OCI-LY3 (cell line): ENCODE data around the gene LOXHD1.

Experiments
- H2AFZ ChIP-seq: fragments of 200-600, 300-600 bp; shearing (Covaris generic); 2 replicates; pipeline ENCODE4 v1.6.0; 2014; ENCODE audit warnings: antibody characterized with exemption, low read depth, low read length
- H3K27ac ChIP-seq: fragments of 200-600, 300-600 bp; sonication (generic); 2 replicates; pipeline ENCODE4 v1.5.1; 2014; ENCODE audit warnings: mild to moderate bottlenecking, low read length, moderate library complexity, mixed read lengths
- H3K27me3 ChIP-seq: fragments of 200-600, 300-600 bp; sonication (generic); 2 replicates; pipeline ENCODE4 v1.6.1; 2014; ENCODE audit warnings: low read depth, low read length, mixed read lengths
- H3K36me3 ChIP-seq: fragments of 200-600, 300-600 bp; sonication (generic); replicated peaks from 2 replicates; pipeline ENCODE3; 2014; ENCODE audit warnings: low read depth, low read length, mixed read lengths
- H3K4me1 ChIP-seq: fragments of 300-600, 200-600 bp; sonication (generic); 2 replicates; pipeline ENCODE4 v1.6.1; 2014; ENCODE audit warnings: low read length, mixed read lengths
- H3K4me2 ChIP-seq: fragments of 200-600, 300-600 bp; sonication (generic); 2 replicates; pipeline ENCODE4 v1.6.1; 2014; ENCODE audit warnings: low read length, mixed read lengths
- H3K4me3 ChIP-seq: fragments of 300-600, 200-600 bp; sonication (generic); 2 replicates; pipeline ENCODE4 v1.5.1; 2014; ENCODE audit warnings: antibody characterized with exemption, mild to moderate bottlenecking, low read length, moderate library complexity
- H3K79me2 ChIP-seq: fragments of 300-600, 200-600 bp; shearing (Covaris generic); 2 replicates; pipeline ENCODE4 v1.6.1; 2014; ENCODE audit warnings: mild to moderate bottlenecking, low read length, mixed read lengths
- H3K9ac ChIP-seq: fragments of 300-600, 200-600 bp; shearing (Covaris generic); 2 replicates; pipeline ENCODE4 v1.6.0; 2014; ENCODE audit warnings: mild to moderate bottlenecking, low read length, moderate library complexity
- H3K9me3 ChIP-seq: fragments of 200-600, 300-600 bp; shearing (Covaris generic); 2 replicates; pipeline ENCODE4 v1.6.1; 2014; ENCODE audit warnings: low read length, mixed read lengths; ENCODE audit not compliant: insufficient read depth
- H4K20me1 ChIP-seq: fragments of 200-600, 300-600 bp; sonication (generic); 2 replicates; pipeline ENCODE4 v1.6.1; 2016; ENCODE audit warnings: low read length, mixed read lengths; ENCODE audit not compliant: insufficient read depth
- CTCF ChIP-seq: fragments of 200-600, 300-600 bp; sonication (generic); IDR thresholded peaks from 2 replicates; pipeline ENCODE4 v1.5.1; 2014; ENCODE audit warnings: antibody characterized with exemption, low read length, low read depth
- EZH2phosphoT487 ChIP-seq: fragments of 200-600 bp; shearing (Covaris generic); IDR thresholded peaks from 2 replicates; pipeline ENCODE4 v1.6.1; 2018; ENCODE audit warnings: antibody characterized with exemption, mixed run types, low read depth

Gene LOXHD1

GRCh38 chr18:46448347-46448746 is 208.7 kb downstream of the LOXHD1 start:
- no peak overlapping the region for H3K27ac ChIP-seq
- H3K9ac ChIP-seq, result no peak overlapping the region
- no peak overlapping the region for H2AFZ ChIP-seq
- H3K4me1 ChIP-seq, result no peaks in the 10 kb centered on the region
- no peak overlapping the region for H3K4me2 ChIP-seq
- no peaks in the 10 kb centered on the region for H4K20me1 ChIP-seq
- no peaks in the 10 kb centered on the region for H3K36me3 ChIP-seq
- TF ChIP-seq EZH2phosphoT487 (no peak), CTCF (no peak)
- H3K9me3 ChIP-seq, result peaks cover 4% of the 10 kb centered on the region; the same call in 1 of the 2 replicates
- H3K79me2 ChIP-seq, result no peaks in the 10 kb centered on the region
- H3K4me3 ChIP-seq, result no peak overlapping the region
- H3K27me3 ChIP-seq, result peaks cover 42% of the 10 kb centered on the region

- Histone ChIP-seq H3K9ac (no peak overlapping the region), H3K4me1 (no peaks in the 10 kb centered on the region), H3K79me2 (no peaks in the 10 kb centered on the region), H3K4me3 (no peak overlapping the region), H4K20me1 (no peaks in the 10 kb centered on the region), H3K9me3 (peaks cover 4% of the 10 kb centered on the region; the same call in 1 of the 2 replicates), H3K4me2 (no peak overlapping the region), H3K36me3 (no peaks in the 10 kb centered on the region), H3K27ac (no peak overlapping the region), H3K27me3 (peaks cover 40% of the 10 kb centered on the region), H2AFZ (no peak overlapping the region)
- no peak for TF ChIP-seq CTCF
- TF ChIP-seq EZH2phosphoT487, result no peak
These were observed 209.2 kb downstream of the LOXHD1 start for GRCh38 chr18:46447792-46448191.

- H3K79me2 ChIP-seq, result no peaks in the 10 kb centered on the region
- no peaks in the 10 kb centered on the region for H3K4me1 ChIP-seq
- no peaks in the 10 kb centered on the region for H3K36me3 ChIP-seq
- no peak overlapping the region for H3K4me3 ChIP-seq
- H3K27me3 ChIP-seq, result peaks cover 40% of the 10 kb centered on the region
- H3K27ac ChIP-seq, result no peak overlapping the region
- no peaks in the 10 kb centered on the region for H4K20me1 ChIP-seq
- peaks cover 4% of the 10 kb centered on the region; the same call in 1 of the 2 replicates for H3K9me3 ChIP-seq
- no peak overlapping the region for H2AFZ ChIP-seq
- TF ChIP-seq CTCF (peak; percentile 18; the same call in 1 of the 2 replicates), EZH2phosphoT487 (no peak)
- no peak overlapping the region for H3K9ac ChIP-seq
- H3K4me2 ChIP-seq, result no peak overlapping the region
These were observed 209.7 kb downstream of the LOXHD1 start for GRCh38 chr18:46447323-46447722.

- peaks cover 4% of the 10 kb centered on the region; the same call in 1 of the 2 replicates for H3K9me3 ChIP-seq
- H2AFZ ChIP-seq, result no peak overlapping the region
- H3K79me2 ChIP-seq, result no peaks in the 10 kb centered on the region
- no peak overlapping the region for H3K27ac ChIP-seq
- no peaks in the 10 kb centered on the region for H3K36me3 ChIP-seq
- no peaks in the 10 kb centered on the region for H3K4me1 ChIP-seq
- TF ChIP-seq EZH2phosphoT487, result no peak
- TF ChIP-seq CTCF, result peak; percentile 23; the same call in 1 of the 2 replicates
- H3K4me3 ChIP-seq, result no peak overlapping the region
- H4K20me1 ChIP-seq, result no peaks in the 10 kb centered on the region
- peaks cover 40% of the 10 kb centered on the region for H3K27me3 ChIP-seq
- H3K4me2 ChIP-seq, result no peak overlapping the region
- H3K9ac ChIP-seq, result no peak overlapping the region
These were observed 211.3 kb downstream of the LOXHD1 start for GRCh38 chr18:46445522-46446313.
